Activated CD4-positive, alpha-beta T cell treated with anti-CD3 and anti-CD28 coated beads for 48 hours (primary cell): ENCODE results near the gene PSMA2.
"Not testable (repeated sequence)": the region's sequence is repeated elsewhere in the genome, so short reads cannot be mapped to it uniquely, and the experiment has no call there.

ENCODE experiments used
- DNase-seq: peaks from one replicate; pipeline ENCODE4 v3.0.0-alpha.2; 2020

Gene PSMA2

GRCh38 chr7:42900842-42901241 lies 31.1 kb downstream of the PSMA2 start:
- no peak for DNase-seq

DNA sequence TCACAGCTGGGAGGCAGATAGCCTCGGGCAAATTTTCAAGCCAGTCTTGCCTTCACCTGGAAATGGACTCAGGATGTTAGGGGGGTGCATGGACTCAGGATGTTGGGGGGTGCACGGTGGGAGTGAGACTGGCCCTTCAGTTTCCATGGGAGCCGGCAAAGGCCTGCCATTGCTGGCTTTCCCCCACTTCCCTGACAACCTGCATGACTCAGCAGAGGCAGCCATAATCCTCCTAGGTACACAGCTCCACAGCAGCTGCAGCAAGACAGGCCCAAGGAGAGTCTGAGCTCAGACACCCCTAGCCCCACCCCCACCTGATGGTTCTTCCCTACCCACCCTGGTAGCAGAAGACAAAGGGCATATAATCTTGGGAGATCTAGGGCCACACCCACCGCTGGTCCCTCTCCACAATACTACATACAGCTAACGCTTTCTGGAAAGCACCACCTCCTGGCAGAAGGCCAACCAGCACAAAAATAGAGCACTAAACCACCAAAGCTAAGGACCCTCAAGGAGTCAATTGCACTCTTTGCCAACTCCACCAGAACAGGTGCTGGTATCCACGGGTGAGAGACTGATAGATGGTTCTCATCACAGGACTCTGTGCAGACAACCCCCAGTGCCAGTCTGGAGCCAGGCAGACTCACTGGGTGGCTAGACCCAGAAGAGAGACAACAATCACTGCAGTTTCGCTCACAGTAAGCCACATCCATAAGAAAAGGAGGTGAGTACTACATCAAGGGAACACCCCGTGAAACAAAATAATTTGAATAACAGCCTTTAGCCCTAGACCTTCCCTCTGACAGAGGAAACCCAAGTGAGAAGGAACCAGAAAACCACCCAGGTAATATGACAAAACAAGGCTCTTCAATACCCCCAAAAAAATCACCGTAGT lies 38.4 kb downstream of the PSMA2 start:
- DNase-seq: no peak

- DNase-seq: no peak
These were observed 45.0 kb downstream of the PSMA2 start for GRCh38 chr7:42886893-42887505.

- DNase-seq: no peak
These were observed 45.8 kb downstream of the PSMA2 start for GRCh38 chr7:42886129-42886528.

GRCh38 chr7:42885183-42885582 lies 46.8 kb downstream of the PSMA2 start:
- not testable (repeated sequence) for DNase-seq

- no peak for DNase-seq
These were observed 48.0 kb downstream of the PSMA2 start for GRCh38 chr7:42883950-42884349.

DNA sequence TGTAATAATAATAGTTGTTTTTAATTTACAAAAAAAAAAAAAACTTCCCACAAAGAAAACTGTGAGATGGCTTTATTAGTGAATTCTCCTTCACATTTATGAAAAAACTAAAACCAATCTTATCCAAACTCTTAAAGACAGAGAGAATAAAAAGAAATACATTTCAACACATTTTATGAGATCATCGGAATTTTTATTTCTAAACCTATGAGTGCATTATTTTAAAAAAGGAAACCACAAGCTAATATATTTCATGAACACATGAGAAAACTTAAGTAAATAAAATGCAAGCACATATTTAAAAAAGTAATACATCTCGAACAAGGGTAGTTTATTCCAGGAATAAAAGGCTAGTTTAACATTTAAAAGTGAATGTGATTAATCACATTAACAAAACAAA lies 51.6 kb downstream of the PSMA2 start:
- no peak for DNase-seq

- no peak for DNase-seq
These were observed 53.7 kb downstream of the PSMA2 start for GRCh38 chr7:42878303-42878702.

- no peak for DNase-seq
These were observed 54.1 kb downstream of the PSMA2 start for GRCh38 chr7:42877862-42878261.

- DNase-seq: peak; percentile 80
These were observed 55.5 kb downstream of the PSMA2 start for GRCh38 chr7:42876182-42877068.

- DNase-seq: peak; percentile 64
These were observed 62.6 kb downstream of the PSMA2 start for GRCh38 chr7:42869131-42870020.

DNA sequence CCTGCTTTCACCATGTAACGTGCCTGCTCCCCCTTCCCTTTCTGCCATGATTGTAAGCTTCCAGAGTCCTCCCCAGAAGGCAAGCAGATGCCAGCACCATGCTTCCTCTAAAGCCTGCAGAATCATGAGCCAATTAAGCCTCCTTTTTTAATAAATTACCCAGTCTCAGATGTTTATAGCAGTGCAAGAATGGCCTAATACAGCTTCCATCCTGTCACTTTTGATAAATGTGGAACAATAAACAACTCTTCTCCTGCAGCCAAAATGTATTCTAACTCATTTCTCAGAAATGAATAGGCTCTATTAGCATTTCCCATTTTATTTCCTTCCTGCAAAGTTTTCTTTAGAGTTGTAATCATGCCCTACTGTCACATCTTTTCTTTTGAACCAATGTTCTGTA lies 63.5 kb downstream of the PSMA2 start:
- no peak for DNase-seq
